Activated naive CD4-positive, alpha-beta T cell treated with anti-CD3 and anti-CD28 coated beads, Interleukin-2, amount 50 U/mL, for 72 hours (primary cell): ENCODE measurements around the gene C9orf50. TPM values are rescaled to one million over a fixed set of nuclear protein-coding genes. Genes with fewer than 3 reads are reported as not detected.
"Not testable (repeated sequence)": the region's sequence is repeated elsewhere in the genome, so short reads cannot be mapped to it uniquely, and the experiment has no call there.

Experiments used
- ATAC-seq, 2 donors: fragments of 150-1000 bp; cut with Tn5 transposase; 2 replicates each; pipeline ENCODE4 v1.10.0; 2021; ENCODE audit warnings: mild to moderate bottlenecking in 2 of 2, moderate library complexity in 2 of 2
- DNase-seq, 2 donors: peaks; one replicate each; pipeline ENCODE4 v3.0.0; 2021 to 2022; ENCODE audit warnings: low spot score in 2 of 2
- H3K27ac Mint-ChIP-seq, 2 donors: one replicate each; pipeline ENCODE4 v1.8.0; 2022; ENCODE audit warnings: mild to moderate bottlenecking in 2 of 2, mixed read lengths in 2 of 2
- H3K36me3 Mint-ChIP-seq, 2 donors: one replicate each; pipeline ENCODE4 v1.8.0; 2022; ENCODE audit warnings: mixed read lengths in 2 of 2
- H3K9me3 Mint-ChIP-seq, 2 donors: one replicate each; pipeline ENCODE4 v1.8.0; 2022; ENCODE audit warnings: mixed read lengths in 2 of 2
- total RNA-seq, 2 donors: library from RNA; stranded (reverse); gene quantifications; one replicate each; pipeline ENCODE4 v1.2.3, GENCODE V29; 2022

C9orf50 gene
- total RNA-seq, 2 donors from 2014 or later: 0.41 TPM; not detected in 1

- no peak for DNase-seq
- H3K9me3 Mint-ChIP-seq: no peaks in the 10 kb centered on the region
- no peak overlapping the region for H3K27ac Mint-ChIP-seq
- ATAC-seq: no peak
- H3K36me3 Mint-ChIP-seq: no peaks in the 10 kb centered on the region
Observed at GRCh38 chr9:129608561-129609481, 12.1 kb downstream of the C9orf50 start.

DNA sequence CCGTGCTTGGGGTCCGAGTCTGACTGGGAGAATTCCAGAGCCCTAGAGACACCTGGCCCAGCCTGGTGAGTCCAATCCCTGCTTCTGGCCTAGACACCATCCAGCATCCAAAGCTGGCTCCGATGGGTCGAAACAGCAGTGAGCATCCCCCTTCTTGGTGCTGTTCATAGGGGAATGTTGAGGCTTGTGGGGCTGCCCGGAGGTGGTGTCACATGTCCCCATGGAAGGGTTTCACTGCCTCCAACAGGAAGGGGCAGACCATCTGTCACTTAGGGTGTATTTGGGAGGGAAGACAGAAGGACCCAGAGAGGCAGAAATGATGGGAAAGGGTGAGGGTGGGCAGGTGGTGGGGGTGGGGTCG lies 13.9 kb downstream of the C9orf50 start:
- no peaks in the 10 kb centered on the region for H3K9me3 Mint-ChIP-seq
- peak overlapping the region in 1 of 2 donors; percentile 65 for H3K27ac Mint-ChIP-seq
- ATAC-seq (no peak), DNase-seq (no peak)
- H3K36me3 Mint-ChIP-seq: no peaks in the 10 kb centered on the region

DNA sequence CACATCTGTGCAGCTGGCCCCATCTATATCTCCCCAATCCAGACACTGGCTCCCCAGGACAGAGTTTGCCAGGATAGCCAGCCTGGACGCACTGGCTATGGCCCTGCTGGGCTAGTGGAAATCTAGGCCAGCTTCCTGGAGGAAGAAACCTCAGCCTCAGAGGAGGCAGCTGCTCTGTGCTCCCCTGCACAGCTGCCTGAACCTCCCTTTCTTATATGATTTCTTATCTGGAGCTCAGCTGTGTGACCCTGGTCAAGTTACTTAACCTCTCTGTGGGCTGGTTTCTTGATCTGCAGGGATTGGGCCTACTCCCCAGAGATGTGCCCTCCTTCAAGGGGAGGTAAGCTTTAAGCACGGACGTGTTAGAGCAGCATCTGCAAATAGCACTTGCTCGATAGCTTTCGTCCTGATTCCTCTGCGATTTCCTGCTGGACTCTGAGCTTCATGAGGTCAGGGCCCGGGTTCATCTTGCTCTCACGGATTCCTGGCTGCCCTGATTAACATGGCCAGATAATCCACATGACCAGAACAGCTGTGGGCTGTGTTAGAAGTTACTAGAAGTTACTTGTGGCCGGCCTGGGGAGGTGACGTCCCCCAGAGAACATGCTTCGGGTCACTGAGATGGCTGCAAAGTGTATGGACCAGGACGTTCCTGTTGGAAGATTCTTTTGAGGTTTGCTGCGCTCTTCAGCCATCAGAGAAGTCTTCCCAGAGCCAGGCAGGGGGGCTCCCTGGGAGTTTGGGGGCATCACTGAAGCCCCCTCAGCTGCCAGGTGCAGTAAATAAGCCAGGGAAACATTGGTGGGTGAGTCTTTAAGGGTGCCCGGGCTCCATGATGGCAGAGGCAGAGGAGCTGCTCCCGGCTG lies 14.5 kb downstream of the C9orf50 start:
- H3K27ac Mint-ChIP-seq: peak overlapping the region in 1 of 2 donors; percentile 65
- no peaks in the 10 kb centered on the region for H3K9me3 Mint-ChIP-seq
- no peaks in the 10 kb centered on the region for H3K36me3 Mint-ChIP-seq
- no peak for ATAC-seq
- no peak for DNase-seq

- Mint-ChIP-seq H3K27ac (no peak overlapping the region), H3K9me3 (no peaks in the 10 kb centered on the region), H3K36me3 (no peaks in the 10 kb centered on the region)
- no peak for ATAC-seq
- no peak for DNase-seq
Observed at GRCh38 chr9:129604766-129605163, 16.1 kb downstream of the C9orf50 start.

GRCh38 chr9:129604056-129604765 lies 16.7 kb downstream of the C9orf50 start:
- no peak overlapping the region for H3K27ac Mint-ChIP-seq
- no peaks in the 10 kb centered on the region for H3K9me3 Mint-ChIP-seq
- ATAC-seq: no peak
- no peak for DNase-seq
- no peaks in the 10 kb centered on the region for H3K36me3 Mint-ChIP-seq

- Mint-ChIP-seq H3K9me3 (no peaks in the 10 kb centered on the region), H3K27ac (no peak overlapping the region), H3K36me3 (peaks cover 0 to 6% of the 10 kb centered on the region in 2 donors)
- no peak for DNase-seq
- ATAC-seq: peak; percentile 47 to 86
Observed at GRCh38 chr9:129602598-129603415, 18.1 kb downstream of the C9orf50 start.

- ATAC-seq (no peak), DNase-seq (no peak)
- H3K27ac Mint-ChIP-seq: no peak overlapping the region
- H3K36me3 Mint-ChIP-seq: peaks cover 0 to 6% of the 10 kb centered on the region in 2 donors
- H3K9me3 Mint-ChIP-seq: no peaks in the 10 kb centered on the region
Observed at GRCh38 chr9:129601082-129601674, 19.7 kb downstream of the C9orf50 start.

DNA sequence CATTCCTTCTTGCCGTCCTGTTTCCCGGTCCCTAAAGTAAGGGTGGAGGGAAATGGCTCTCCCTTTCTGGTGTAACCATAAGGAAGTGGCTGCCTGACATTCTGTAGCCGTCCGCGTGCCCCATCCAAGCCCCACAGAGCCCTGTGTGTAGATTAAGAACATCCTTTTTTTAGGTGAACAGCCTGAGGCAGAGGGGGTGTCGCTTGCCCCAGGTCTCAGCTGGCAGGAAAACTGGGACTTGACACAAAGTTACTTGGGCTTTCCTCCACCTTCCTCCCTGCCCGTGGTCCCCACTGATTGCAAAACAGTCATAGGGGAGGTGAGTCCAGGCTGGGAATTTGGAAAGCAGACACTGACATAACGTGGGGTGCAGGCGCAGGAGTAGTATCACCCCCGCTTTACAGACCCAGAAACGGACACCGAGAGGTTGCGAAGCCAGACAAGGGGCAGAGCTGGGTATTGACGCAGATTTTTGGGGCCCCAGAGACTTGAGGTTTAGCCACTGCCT lies 22.8 kb downstream of the C9orf50 start:
- H3K9me3 Mint-ChIP-seq: no peaks in the 10 kb centered on the region
- ATAC-seq: peak in 1 of 2 donors; percentile 29
- DNase-seq: no peak
- H3K36me3 Mint-ChIP-seq: peaks cover 0 to 6% of the 10 kb centered on the region in 2 donors
- no peak overlapping the region for H3K27ac Mint-ChIP-seq

DNA sequence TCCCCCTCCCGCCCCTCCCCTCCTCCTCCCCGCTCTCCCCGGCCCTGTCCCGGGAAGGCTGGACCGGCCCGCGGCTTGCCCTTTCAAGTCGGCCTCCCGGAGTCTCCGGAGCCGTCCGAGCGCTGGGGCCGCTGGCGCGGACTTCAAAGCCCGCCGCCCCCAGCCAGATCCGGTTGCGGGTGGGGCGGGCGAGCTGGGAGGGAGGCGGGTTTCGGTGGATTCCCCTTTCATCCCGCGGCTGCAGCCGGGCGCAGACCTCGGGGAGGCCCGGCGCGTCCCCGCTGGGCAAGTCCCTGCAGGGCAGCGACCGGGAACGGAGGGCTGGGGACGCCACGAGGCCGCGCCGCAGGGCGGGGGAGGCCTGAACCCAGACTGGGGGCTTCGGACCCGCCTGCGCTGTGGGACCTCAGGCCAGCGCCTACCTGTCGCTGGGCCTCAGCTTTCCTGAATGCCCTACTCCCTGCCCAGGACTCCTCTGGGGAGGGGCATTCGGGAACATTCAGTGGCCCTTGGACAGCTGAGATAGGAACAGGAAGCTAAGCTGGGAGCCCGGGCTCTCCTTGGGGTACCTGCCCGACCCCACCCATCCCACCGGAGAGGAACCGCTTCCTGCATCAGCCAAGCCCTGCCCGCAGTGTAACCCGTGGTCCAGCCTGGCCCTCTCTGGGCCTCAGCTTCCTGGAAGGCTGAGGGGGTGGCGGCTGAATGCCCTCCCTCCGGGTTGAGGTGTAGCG lies 23.4 kb downstream of the C9orf50 start:
- H3K27ac Mint-ChIP-seq: no peak overlapping the region
- H3K36me3 Mint-ChIP-seq: peaks cover 0 to 6% of the 10 kb centered on the region in 2 donors
- no peaks in the 10 kb centered on the region for H3K9me3 Mint-ChIP-seq
- peak in 1 of 2 donors; percentile 79 for DNase-seq
- ATAC-seq: peak; percentile 62 to 87

- no peaks in the 10 kb centered on the region for H3K9me3 Mint-ChIP-seq
- DNase-seq (no peak), ATAC-seq (peak; percentile 18 to 36)
- H3K27ac Mint-ChIP-seq: no peak overlapping the region
- H3K36me3 Mint-ChIP-seq: peaks cover 0 to 6% of the 10 kb centered on the region in 2 donors
Observed at GRCh38 chr9:129596541-129597331, 24.2 kb downstream of the C9orf50 start.

DNA sequence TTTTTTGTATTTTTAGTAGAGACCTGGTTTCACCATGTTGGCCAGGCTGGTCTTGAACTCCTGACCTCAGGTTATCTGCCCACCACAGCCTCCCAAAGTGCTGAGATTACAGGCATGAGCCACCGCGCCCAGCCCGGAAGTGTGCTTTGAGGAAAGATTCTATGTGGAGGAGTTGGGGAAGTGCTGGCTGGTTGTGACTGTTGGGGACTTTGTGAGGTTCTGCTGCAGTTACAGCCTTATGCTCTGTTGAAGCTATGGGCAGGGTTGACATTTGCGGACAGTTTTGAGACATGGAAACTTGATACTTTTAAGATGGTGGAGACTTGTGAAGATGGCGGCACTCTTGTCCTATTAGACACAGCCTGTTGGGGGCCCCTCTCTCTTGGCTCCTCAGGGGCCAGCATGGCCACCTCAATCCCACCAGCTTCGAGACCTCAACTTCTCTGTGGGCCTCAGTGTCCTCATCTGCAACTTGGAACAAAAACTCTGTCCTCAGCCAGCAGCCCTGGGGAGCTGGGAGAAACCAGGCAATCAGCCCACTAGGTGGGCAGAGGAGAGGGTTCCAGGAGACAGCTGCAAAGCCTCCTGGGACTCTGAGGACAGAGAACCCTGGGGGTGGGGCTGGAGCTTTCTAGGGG lies 24.9 kb downstream of the C9orf50 start:
- ATAC-seq (no peak), DNase-seq (no peak)
- no peaks in the 10 kb centered on the region for H3K9me3 Mint-ChIP-seq
- peaks cover 0 to 6% of the 10 kb centered on the region in 2 donors for H3K36me3 Mint-ChIP-seq
- H3K27ac Mint-ChIP-seq: no peak overlapping the region

DNA sequence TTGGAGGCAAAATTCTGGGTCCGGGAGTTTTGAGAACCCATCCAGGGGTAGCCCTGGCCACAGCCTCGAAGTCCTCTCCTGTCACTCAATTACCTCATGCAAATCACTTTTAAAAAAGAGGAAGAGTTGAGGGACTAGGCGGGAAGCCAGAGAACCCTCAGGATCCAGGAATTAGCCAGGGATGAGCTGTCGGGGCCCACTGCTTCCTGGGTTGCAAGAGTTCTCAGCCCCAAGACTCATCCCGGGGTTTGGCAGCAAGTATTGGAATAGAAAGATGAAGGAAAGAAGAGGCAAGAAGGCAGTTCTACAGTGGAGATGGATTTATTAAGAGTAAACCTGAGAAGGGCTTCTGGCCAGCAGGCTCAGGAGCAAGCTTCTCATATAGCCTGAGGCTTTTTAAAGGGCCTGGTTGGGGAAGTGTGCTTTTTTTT lies 25.6 kb downstream of the C9orf50 start:
- Mint-ChIP-seq H3K36me3 (peaks cover 0 to 6% of the 10 kb centered on the region in 2 donors), H3K9me3 (no peaks in the 10 kb centered on the region)
- no peak for DNase-seq

GRCh38 chr9:129594632-129595031 lies 26.3 kb downstream of the C9orf50 start:
- Mint-ChIP-seq H3K36me3 (peaks cover 0 to 6% of the 10 kb centered on the region in 2 donors), H3K27ac (no peak overlapping the region), H3K9me3 (no peaks in the 10 kb centered on the region)
- DNase-seq (no peak), ATAC-seq (no peak)

More for the DNA sequence above, 25.6 kb downstream of the C9orf50 start:
- ATAC-seq: no peak
- no peak overlapping the region for H3K27ac Mint-ChIP-seq

- not testable (repeated sequence) for H3K36me3 Mint-ChIP-seq, H3K9me3 Mint-ChIP-seq, DNase-seq, ATAC-seq, H3K27ac Mint-ChIP-seq
Observed at GRCh38 chr9:129592790-129593189, 28.1 kb downstream of the C9orf50 start.
